AG04449 (cell line): ENCODE data around the gene OLFML3.

Experiments used
- CTCF ChIA-PET: fragments of 350-600 bp; formaldehyde crosslinking; extraction: SDS; loops from one replicate; lab custom pipeline; 2021; ENCODE audit warnings: antibody characterized with exemption; lab: Yijun Ruan, JAX
- POLR2A ChIA-PET: fragments of 400-600, 350-600 bp; formaldehyde crosslinking; extraction: SDS; loops from one replicate; lab custom pipeline; 2020; ENCODE audit warnings: antibody characterized with exemption, inconsistent platforms; lab: Yijun Ruan, JAX
- DNase-seq: peaks from one replicate; pipeline ENCODE4 v3.0.0-alpha.2; 2010; ENCODE audit warnings: low read depth, low spot score
- H3K4me3 ChIP-seq: 2 replicates; pipeline ENCODE4 v1.5.1; 2011; ENCODE audit warnings: low read depth, mild to moderate bottlenecking, control low read depth, low read length
- TF ChIP-seq, protein P1 (sequence below): IDR thresholded peaks from one replicate; pipeline ENCODE4 v1.5.1; 2011; ENCODE audit warnings: mild to moderate bottlenecking, moderate library complexity, low read length, control low read depth, inconsistent platforms; ENCODE audit not compliant: insufficient read depth; ENCODE audit errors: missing control alignments

Gene OLFML3

DNA sequence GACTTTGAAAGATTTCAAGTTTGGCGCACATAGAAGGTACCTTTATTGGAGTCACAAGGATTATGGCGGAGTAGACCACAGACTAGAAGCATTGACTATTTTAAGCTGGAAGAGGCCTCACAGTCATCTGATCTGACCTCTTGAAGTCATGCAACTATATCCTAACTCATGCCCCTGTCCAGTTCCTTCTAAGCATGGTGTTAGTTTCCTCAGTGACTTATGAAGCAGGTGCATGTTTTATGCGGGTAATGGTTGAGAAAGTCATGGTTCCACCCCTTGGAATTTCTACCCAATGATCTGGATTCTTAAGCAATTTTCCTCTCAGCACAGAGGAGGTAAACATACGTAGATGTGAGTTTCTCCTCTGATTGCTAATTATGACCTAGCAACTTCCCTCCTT, 11.7 kb downstream of the OLFML3 start:
- POLR2A ChIA-PET: no interaction called here

DNA sequence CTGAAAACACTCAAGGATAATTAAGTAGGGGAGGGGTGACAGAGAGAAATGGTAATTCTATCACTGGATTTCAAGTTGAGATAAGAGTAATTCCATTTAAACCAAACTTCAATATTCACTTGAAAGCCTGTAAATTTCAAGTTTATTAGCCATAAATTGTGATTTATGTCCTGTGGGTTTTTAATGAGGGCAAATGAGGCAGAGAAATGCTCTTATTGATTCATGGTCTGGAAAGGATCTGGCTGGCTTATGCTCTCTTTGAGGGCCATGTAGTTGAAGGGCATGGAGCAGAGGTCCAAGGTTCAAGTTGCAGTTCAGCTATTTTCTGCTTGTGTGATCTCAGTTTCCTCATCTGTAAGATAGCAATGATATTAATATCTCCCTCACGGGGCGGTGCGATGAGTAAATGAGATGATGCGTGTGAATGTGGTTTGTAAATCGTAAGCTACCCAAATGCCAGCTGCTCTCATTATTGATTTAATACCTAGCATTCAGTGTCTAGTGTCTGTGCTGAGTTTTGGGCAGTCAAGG, 12.3 kb downstream of the OLFML3 start:
- TF ChIP-seq, protein P1, sequence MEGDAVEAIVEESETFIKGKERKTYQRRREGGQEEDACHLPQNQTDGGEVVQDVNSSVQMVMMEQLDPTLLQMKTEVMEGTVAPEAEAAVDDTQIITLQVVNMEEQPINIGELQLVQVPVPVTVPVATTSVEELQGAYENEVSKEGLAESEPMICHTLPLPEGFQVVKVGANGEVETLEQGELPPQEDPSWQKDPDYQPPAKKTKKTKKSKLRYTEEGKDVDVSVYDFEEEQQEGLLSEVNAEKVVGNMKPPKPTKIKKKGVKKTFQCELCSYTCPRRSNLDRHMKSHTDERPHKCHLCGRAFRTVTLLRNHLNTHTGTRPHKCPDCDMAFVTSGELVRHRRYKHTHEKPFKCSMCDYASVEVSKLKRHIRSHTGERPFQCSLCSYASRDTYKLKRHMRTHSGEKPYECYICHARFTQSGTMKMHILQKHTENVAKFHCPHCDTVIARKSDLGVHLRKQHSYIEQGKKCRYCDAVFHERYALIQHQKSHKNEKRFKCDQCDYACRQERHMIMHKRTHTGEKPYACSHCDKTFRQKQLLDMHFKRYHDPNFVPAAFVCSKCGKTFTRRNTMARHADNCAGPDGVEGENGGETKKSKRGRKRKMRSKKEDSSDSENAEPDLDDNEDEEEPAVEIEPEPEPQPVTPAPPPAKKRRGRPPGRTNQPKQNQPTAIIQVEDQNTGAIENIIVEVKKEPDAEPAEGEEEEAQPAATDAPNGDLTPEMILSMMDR: no peak
- ChIA-PET CTCF (interaction anchor here (1.4 to 2.1 kb wide), 2 partner anchors 8 to 14 kb away, joined by 3 to 7 read pairs; no protein-coding TSS in a partner anchor), POLR2A (no interaction called here)

More for the DNA sequence above, 11.7 kb downstream of the OLFML3 start:
- CTCF ChIA-PET: interaction anchor here (1.2 to 2.1 kb wide), 3 partner anchors 9 to 292 kb away, joined by 3 to 7 read pairs (median 3); no protein-coding TSS in a partner anchor
- TF ChIP-seq, protein P1: no peak
- DNase-seq: no peak
- no peak overlapping the region for H3K4me3 ChIP-seq

DNA sequence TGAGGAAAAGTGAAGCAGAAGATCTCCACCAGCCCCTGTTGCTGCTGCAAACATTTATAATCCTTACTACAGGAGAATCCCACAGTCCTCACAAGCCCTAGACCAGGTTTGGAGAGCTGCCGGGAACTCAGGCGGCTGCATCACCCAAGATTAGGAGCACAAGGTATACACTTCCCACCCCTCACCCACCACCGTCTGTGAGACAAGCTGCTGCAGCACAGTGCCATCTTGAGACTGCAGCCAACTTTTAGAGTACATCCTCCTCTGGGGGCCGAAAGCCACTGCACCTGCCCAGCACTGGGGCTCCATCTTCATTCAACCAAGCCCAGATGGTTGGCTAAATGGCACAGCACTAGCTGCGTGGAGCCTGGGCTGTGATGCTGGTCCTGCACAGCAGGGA, 13.8 kb downstream of the OLFML3 start:
- no peak overlapping the region for H3K4me3 ChIP-seq
- ChIA-PET POLR2A (no interaction called here), CTCF (interaction anchor here (0.6 to 2.1 kb wide), 2 partner anchors 16 to 153 kb away, joined by 3 to 7 read pairs; no protein-coding TSS in a partner anchor)
- DNase-seq: no peak
- TF ChIP-seq, protein P1: no peak

More for the DNA sequence above, 12.3 kb downstream of the OLFML3 start:
- H3K4me3 ChIP-seq: no peak overlapping the region
- no peak for DNase-seq

DNA sequence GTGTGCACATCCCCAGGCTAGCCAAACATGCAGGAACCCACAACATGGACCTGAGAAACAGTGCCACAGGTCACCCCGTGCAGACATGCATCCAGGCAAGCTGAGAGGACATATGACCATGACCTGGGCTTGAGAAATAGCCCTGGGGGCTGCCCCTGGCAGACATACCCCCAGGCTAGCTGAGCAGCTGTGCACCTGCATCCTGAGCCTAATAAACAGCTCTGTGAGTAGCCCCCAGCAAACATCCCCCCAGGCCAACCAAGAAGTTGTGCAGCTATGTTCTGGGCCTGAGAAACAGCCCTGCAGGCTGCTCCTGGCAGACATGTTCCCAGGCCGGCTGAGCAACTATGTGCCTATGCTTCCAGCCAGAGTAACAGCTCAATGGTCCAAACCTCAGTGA, 14.5 kb downstream of the OLFML3 start:
- ChIA-PET POLR2A (no interaction called here), CTCF (no interaction called here)
- TF ChIP-seq, protein P1: no peak

DNA sequence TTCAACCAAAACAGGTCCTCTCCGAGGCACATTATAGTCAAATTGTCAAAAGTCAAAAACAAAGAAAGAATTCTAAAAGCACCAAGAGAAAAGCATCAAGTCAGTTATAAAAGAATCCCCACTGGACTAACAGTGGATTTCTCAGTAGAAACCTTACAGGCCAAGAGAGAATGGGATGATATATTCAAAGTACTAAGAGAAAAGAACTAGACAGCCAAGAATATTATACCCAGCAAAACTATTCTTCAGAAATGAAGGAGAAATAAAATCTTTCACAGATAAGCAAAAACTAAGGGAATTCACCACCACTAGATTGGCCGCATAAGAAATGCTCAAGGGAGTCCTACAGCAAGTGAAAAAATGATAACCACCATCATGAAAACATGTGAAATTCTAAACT, 16.1 kb downstream of the OLFML3 start:
- TF ChIP-seq, protein P1: no peak
- DNase-seq: no peak
- ChIA-PET POLR2A (no interaction called here), CTCF (interaction anchor here (1.6 kb wide), 1 partner anchor 16 kb away, joined by 6 read pairs; the partner anchor contains the start of gene OLFML3)
- no peak overlapping the region for H3K4me3 ChIP-seq

More for the DNA sequence above, 14.5 kb downstream of the OLFML3 start:
- no peak for DNase-seq
- H3K4me3 ChIP-seq: no peak overlapping the region

DNA sequence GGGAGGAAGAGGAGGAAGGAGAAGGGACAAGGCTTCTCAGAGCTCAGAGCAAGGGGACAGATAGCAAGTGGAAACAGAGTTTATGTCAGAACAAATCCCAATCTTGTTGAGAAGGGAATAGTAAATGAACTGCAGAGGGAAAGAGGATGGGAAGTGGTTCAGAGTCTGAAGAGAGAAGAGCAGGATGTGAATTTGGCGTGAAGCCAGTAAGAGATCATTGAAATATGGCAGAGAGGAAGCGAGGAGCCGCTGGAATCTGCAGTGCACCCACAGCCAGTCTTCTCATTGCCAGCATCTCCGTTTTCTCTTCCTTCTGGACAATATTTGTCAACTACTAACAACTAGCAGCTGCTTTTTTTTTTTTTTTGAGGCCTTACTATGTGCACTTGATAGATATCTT, 19.1 kb downstream of the OLFML3 start:
- CTCF ChIA-PET: interaction anchor here (1.1 kb wide), 1 partner anchor 19 kb away, joined by 3 read pairs; the partner anchor contains the start of gene OLFML3
- TF ChIP-seq, protein P1: no peak
- POLR2A ChIA-PET: no interaction called here
- DNase-seq: no peak
- H3K4me3 ChIP-seq: no peak overlapping the region
